H1 (cell line): ENCODE results near the gene SUGP2. TPM values are rescaled to one million over a fixed set of nuclear protein-coding genes. Genes with fewer than 3 reads are reported as not detected.
A peak's percentile ranks its signal among the peaks of the same experiment; 100 is the strongest.

Experiments used
- CTCF ChIA-PET: fragments of 300-600 bp; sonication (Branson Sonifier 250); formaldehyde crosslinking; loops from one replicate; lab custom pipeline; 2021; ENCODE audit not compliant: partially characterized antibody; lab: Charles Lee
- POLR2A ChIA-PET: fragments of 300-600 bp; sonication (Branson Sonifier 250); formaldehyde crosslinking; loops from one replicate; lab custom pipeline; 2021; ENCODE audit warnings: inconsistent platforms; ENCODE audit not compliant: partially characterized antibody; lab: Charles Lee
- DNase-seq, 2 experiments: peaks; one replicate each; pipeline versions ENCODE4 v3.0.0 to v3.0.0-alpha.2; 2010 to 2022; ENCODE audit warnings: low spot score in 2 of 2, low read depth in 1 of 2, mixed read lengths in 1 of 2
- FAIRE-seq: peaks from 2 replicates; lab custom pipeline; 2011; peaks lifted over from hg19 to GRCh38; lab: Jason Lieb, UNC
- H2AFZ ChIP-seq: 2 replicates; pipeline ENCODE4 v1.8.1; 2012; ENCODE audit warnings: low read length, inconsistent platforms
- H2AK5ac ChIP-seq: 2 replicates; pipeline ENCODE4 v1.6.1; 2013; ENCODE audit warnings: low read depth, low read length
- H2BK120ac ChIP-seq: replicated peaks from 2 replicates; pipeline ENCODE3; 2013; ENCODE audit warnings: low read depth, low read length, inconsistent platforms
- H2BK12ac ChIP-seq: 2 replicates; pipeline ENCODE4 v1.6.1; 2013; ENCODE audit warnings: low read depth, low read length
- H2BK15ac ChIP-seq: 2 replicates; pipeline ENCODE4 v1.6.1; 2013; ENCODE audit warnings: low read length
- H2BK20ac ChIP-seq: 2 replicates; pipeline ENCODE4 v1.6.1; 2013; ENCODE audit warnings: low read length
- H2BK5ac ChIP-seq: 2 replicates; pipeline ENCODE4 v1.6.1; 2013; ENCODE audit warnings: low read depth, low read length
- H3K14ac ChIP-seq: 2 replicates; pipeline ENCODE4 v1.6.1; 2013; ENCODE audit warnings: inconsistent platforms; ENCODE audit not compliant: insufficient read length
- H3K18ac ChIP-seq: 2 replicates; pipeline ENCODE4 v1.6.1; 2013; ENCODE audit warnings: low read length; ENCODE audit errors: extremely low read depth
- H3K23ac ChIP-seq: 2 replicates; pipeline ENCODE4 v1.6.1; 2013; ENCODE audit warnings: inconsistent platforms; ENCODE audit not compliant: insufficient read length
- H3K23me2 ChIP-seq: 2 replicates; pipeline ENCODE4 v1.6.1; 2013; ENCODE audit warnings: low read depth, low read length
- H3K27ac ChIP-seq: 2 replicates; pipeline ENCODE4 v1.6.1; 2011; ENCODE audit warnings: low read depth, low read length, inconsistent platforms
- H3K27me3 ChIP-seq, 4 experiments: replicated peaks in 1 of 4; 1 replicate in 1 of 4; 2 replicates in 3 of 4; pipeline versions ENCODE4 v1.6.1 to v1.8.1; 2011 to 2013; ENCODE audit warnings: low read length in 3 of 4, mild to moderate bottlenecking in 3 of 4, inconsistent platforms in 2 of 4, mixed read lengths in 2 of 4, moderate library complexity in 1 of 4; ENCODE audit not compliant: control insufficient read depth in 3 of 4, insufficient read depth in 3 of 4; ENCODE audit errors: extremely low read depth in 1 of 4
- H3K36me3 ChIP-seq, 4 experiments: 2 replicates each; pipeline versions ENCODE4 v1.6.1 to v1.8.1; 2011 to 2013; ENCODE audit warnings: mild to moderate bottlenecking in 4 of 4, low read length in 3 of 4, moderate library complexity in 2 of 4, control low read depth in 1 of 4, inconsistent platforms in 1 of 4; ENCODE audit not compliant: insufficient read depth in 4 of 4, control insufficient read depth in 2 of 4
- H3K4ac ChIP-seq: replicated peaks from 2 replicates; pipeline ENCODE3; 2013; ENCODE audit warnings: low read length, low read depth, mixed read lengths, inconsistent platforms; ENCODE audit not compliant: insufficient read length
- H3K4me1 ChIP-seq, 4 experiments: replicated peaks in 1 of 4; 1 replicate in 1 of 4; 2 replicates in 3 of 4; pipeline versions ENCODE4 v1.6.1 to v1.8.1; 2011 to 2013; ENCODE audit warnings: low read length in 3 of 4, inconsistent platforms in 2 of 4, mixed read lengths in 1 of 4; ENCODE audit not compliant: insufficient read depth in 4 of 4, control insufficient read depth in 3 of 4
- H3K4me2 ChIP-seq, 2 experiments: 2 replicates each; pipeline versions ENCODE4 v1.6.1 to v1.8.1; 2011 to 2013; ENCODE audit warnings: low read depth in 2 of 2, low read length in 2 of 2, control low read depth in 1 of 2, inconsistent platforms in 1 of 2, mild to moderate bottlenecking in 1 of 2; ENCODE audit not compliant: insufficient read depth in 1 of 2
- H3K4me3 ChIP-seq, 4 experiments: fragments of 200-600, 300-600 bp in 1 of 4; sonication (generic), shearing (Covaris generic), sonication (Bioruptor Twin) in 1 of 4; 2 replicates each; pipeline versions ENCODE4 v1.5.1 to v1.8.1; 2011 to 2016; ENCODE audit warnings: low read length in 4 of 4, low read depth in 3 of 4, control low read depth in 2 of 4, inconsistent platforms in 2 of 4, mild to moderate bottlenecking in 2 of 4, mixed read lengths in 1 of 4, moderate library complexity in 1 of 4; ENCODE audit not compliant: insufficient read depth in 2 of 4; ENCODE audit errors: extremely low read depth in 1 of 4
- H3K56ac ChIP-seq: replicated peaks from 2 replicates; pipeline ENCODE3; 2013; ENCODE audit warnings: low read depth, mild to moderate bottlenecking, mixed read lengths, low read length, inconsistent platforms; ENCODE audit not compliant: insufficient read length
- H3K79me1 ChIP-seq: 2 replicates; pipeline ENCODE4 v1.6.1; 2013; ENCODE audit warnings: low read depth, low read length, control low read depth
- H3K79me2 ChIP-seq, 2 experiments: 2 replicates each; pipeline versions ENCODE4 v1.6.1 to v1.8.1; 2012 to 2013; ENCODE audit warnings: low read length in 2 of 2, mild to moderate bottlenecking in 2 of 2, inconsistent platforms in 1 of 2; ENCODE audit not compliant: insufficient read depth in 2 of 2, control insufficient read depth in 1 of 2
- H3K9ac ChIP-seq, 4 experiments: replicated peaks in 1 of 4; 1 replicate in 1 of 4; 2 replicates in 3 of 4; pipeline versions ENCODE4 v1.6.1 to v1.8.1; 2011 to 2013; ENCODE audit warnings: low read depth in 3 of 4, low read length in 3 of 4, control low read depth in 2 of 4, mild to moderate bottlenecking in 2 of 4, moderate library complexity in 2 of 4, inconsistent platforms in 1 of 4; ENCODE audit errors: extremely low read depth in 1 of 4
- H3K9me3 ChIP-seq, 2 experiments: 2 replicates each; pipeline versions ENCODE4 v1.6.1 to v1.8.1; 2012 to 2013; ENCODE audit warnings: mild to moderate bottlenecking in 2 of 2, moderate library complexity in 2 of 2, control low read depth in 1 of 2, inconsistent platforms in 1 of 2, low read depth in 1 of 2, low read length in 1 of 2, mixed read lengths in 1 of 2; ENCODE audit not compliant: insufficient read depth in 2 of 2
- H4K20me1 ChIP-seq, 2 experiments: replicated peaks in 1 of 2; 2 replicates each; pipeline versions ENCODE3 to v1.8.1; 2011 to 2013; ENCODE audit warnings: inconsistent platforms in 2 of 2, low read length in 2 of 2, mild to moderate bottlenecking in 1 of 2; ENCODE audit not compliant: insufficient read depth in 2 of 2, control insufficient read depth in 1 of 2
- H4K5ac ChIP-seq: 2 replicates; pipeline ENCODE4 v1.6.1; 2013; ENCODE audit warnings: low read length, low read depth, mixed read lengths, inconsistent platforms; ENCODE audit not compliant: insufficient read length
- H4K8ac ChIP-seq: 2 replicates; pipeline ENCODE4 v1.8.0; 2013; ENCODE audit warnings: mild to moderate bottlenecking, moderate library complexity, low read length, inconsistent platforms; ENCODE audit not compliant: insufficient read depth; ENCODE audit errors: extremely low read depth
- H4K91ac ChIP-seq: replicated peaks from 2 replicates; pipeline ENCODE3; 2013; ENCODE audit warnings: low read length, mixed read lengths, inconsistent platforms; ENCODE audit not compliant: insufficient read length
- GTF2F1 ChIP-seq: IDR thresholded peaks from 2 replicates; pipeline ENCODE4 v1.6.1; 2012; ENCODE audit warnings: low read depth, low read length, improper control_type of control experiment, borderline replicate concordance
- WGBS, 2 experiments: shearing (Covaris generic) in 1 of 2; methylation state at CpG; one replicate each; pipeline versions ENCODE4 v1.1.6 to v1.1.7; 2013 to 2015; ENCODE audit warnings: low lambda C conversion rate in 2 of 2, mixed read lengths in 2 of 2, inconsistent platforms in 1 of 2, low coverage in 1 of 2, missing lambda C conversion rate in 1 of 2; ENCODE audit not compliant: insufficient replicate concordance in 2 of 2, insufficient coverage in 1 of 2, insufficient read length in 1 of 2; ENCODE audit errors: extremely low coverage in 1 of 2, missing lambda C conversion rate in 1 of 2; 5-methylcytosine and 5-hydroxymethylcytosine counted together
- polyA plus RNA-seq, 7 experiments: library from polyadenylated mRNA; depleted of rRNA in 3 of 7; stranded (reverse) in 5 of 7; unstranded in 2 of 7; fragments of >200 nt in 5 of 7; fragments of 200-250 nt in 2 of 7; gene quantifications; 1 replicate in 5 of 7; 2 replicates in 1 of 7; 4 replicates in 1 of 7; pipeline versions ENCODE4 v1.2.1 to v1.2.3, GENCODE V29; 2011 to 2013; ENCODE audit warnings: missing spikeins in 2 of 7, mixed read lengths in 2 of 7
- total RNA-seq: library from RNA; stranded (reverse); fragmentation: NEBNext Ultra II Directional; extraction: Animal tissue kit (Norgen Biotek cat#: 25700); gene quantifications from 2 replicates; pipeline ENCODE4 v1.2.1, GENCODE V29; 2021
- TF ChIP-seq, protein P1 (sequence below), 3 experiments: IDR thresholded peaks; 1 replicate in 2 of 3; 2 replicates in 1 of 3; pipeline versions ENCODE4 v1.5.1 to v1.6.1; 2011; ENCODE audit warnings: low read length in 3 of 3, mild to moderate bottlenecking in 3 of 3, inconsistent platforms in 2 of 3, low read depth in 1 of 3, moderate library complexity in 1 of 3; ENCODE audit not compliant: insufficient read depth in 1 of 3; ENCODE audit errors: control extremely low read depth in 1 of 3

Gene SUGP2
- total and polyA plus RNA-seq, 2 of the 8 experiments (the other 6 are each of a cell fraction or from before 2014, with no cell fraction given): 57.7 to 114 TPM

DNA sequence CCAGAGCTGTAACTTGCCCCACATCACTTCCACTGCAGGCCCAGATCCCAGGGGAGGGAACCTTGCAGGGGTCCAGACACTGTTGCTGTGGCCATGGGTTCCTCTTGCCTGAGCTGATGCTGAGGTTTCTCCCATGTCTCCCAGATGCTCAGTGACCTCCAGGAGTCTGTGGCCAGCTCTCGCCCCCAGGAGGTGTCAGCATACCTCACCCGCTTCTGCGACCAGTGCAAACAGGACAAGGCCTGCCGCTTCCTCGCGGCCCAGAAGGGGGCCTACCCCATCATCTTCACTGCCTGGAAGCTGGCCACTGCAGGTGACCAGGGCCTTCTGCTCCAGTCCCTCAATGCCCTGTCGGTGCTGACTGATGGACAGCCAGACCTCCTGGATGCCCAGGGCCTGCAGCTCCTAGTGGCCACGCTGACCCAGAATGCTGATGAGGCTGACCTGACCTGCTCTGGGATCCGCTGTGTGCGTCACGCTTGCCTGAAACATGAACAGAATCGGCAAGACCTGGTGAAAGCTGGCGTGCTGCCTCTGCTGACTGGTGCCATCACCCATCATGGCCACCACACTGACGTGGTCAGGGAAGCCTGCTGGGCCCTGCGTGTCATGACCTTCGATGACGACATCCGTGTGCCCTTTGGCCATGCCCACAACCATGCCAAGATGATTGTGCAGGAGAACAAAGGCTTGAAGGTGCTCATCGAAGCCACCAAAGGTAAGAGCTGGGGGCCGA is 18.3 kb upstream of the SUGP2 start:
- no peak overlapping the region for H3K4ac ChIP-seq
- peak overlapping the region; percentile 23 for H4K8ac ChIP-seq
- TF ChIP-seq GTF2F1: no peak
- TF ChIP-seq, protein P1, sequence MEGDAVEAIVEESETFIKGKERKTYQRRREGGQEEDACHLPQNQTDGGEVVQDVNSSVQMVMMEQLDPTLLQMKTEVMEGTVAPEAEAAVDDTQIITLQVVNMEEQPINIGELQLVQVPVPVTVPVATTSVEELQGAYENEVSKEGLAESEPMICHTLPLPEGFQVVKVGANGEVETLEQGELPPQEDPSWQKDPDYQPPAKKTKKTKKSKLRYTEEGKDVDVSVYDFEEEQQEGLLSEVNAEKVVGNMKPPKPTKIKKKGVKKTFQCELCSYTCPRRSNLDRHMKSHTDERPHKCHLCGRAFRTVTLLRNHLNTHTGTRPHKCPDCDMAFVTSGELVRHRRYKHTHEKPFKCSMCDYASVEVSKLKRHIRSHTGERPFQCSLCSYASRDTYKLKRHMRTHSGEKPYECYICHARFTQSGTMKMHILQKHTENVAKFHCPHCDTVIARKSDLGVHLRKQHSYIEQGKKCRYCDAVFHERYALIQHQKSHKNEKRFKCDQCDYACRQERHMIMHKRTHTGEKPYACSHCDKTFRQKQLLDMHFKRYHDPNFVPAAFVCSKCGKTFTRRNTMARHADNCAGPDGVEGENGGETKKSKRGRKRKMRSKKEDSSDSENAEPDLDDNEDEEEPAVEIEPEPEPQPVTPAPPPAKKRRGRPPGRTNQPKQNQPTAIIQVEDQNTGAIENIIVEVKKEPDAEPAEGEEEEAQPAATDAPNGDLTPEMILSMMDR (IDR thresholded peaks at IDR 0.05; ENCODE audit: control extremely low read depth in 1 of 3, insufficient read depth in 1 of 3, low read depth in 1 of 3, low read length in 3 of 3): peak; percentile 14 to 27 (median 19); a peak in 3 of 4 replicates
- no peak overlapping the region for H3K4me2 ChIP-seq
- H3K79me1 ChIP-seq: peaks cover 4% of the 10 kb centered on the region; the same call in 1 of the 2 replicates
- no peak overlapping the region for H2BK12ac ChIP-seq
- no peak overlapping the region for H2AFZ ChIP-seq
- no peak overlapping the region for H3K4me3 ChIP-seq
- no peaks in the 10 kb centered on the region for H3K9me3 ChIP-seq
- no peak overlapping the region for H3K9ac ChIP-seq
- H3K36me3 ChIP-seq: peaks cover 18 to 42% (median 37%) of the 10 kb centered on the region in 4 experiments
- no peak overlapping the region for H2BK20ac ChIP-seq
- H3K27ac ChIP-seq: no peak overlapping the region
- no peak overlapping the region for H2BK120ac ChIP-seq
- peaks cover 13 to 22% of the 10 kb centered on the region in 2 experiments for H4K20me1 ChIP-seq
- POLR2A ChIA-PET: interaction anchor here (0.6 to 2.9 kb wide), 7 partner anchors 11 to 189 kb away, joined by 3 to 14 read pairs (median 3); partner anchors contain the start of gene SLC25A42
- H3K79me2 ChIP-seq: no peaks in the 10 kb centered on the region
- H3K23me2 ChIP-seq: no peaks in the 10 kb centered on the region
- no peak overlapping the region for H2AK5ac ChIP-seq
- H3K14ac ChIP-seq: no peak overlapping the region
- H3K4me1 ChIP-seq: no peaks in the 10 kb centered on the region
- WGBS, 2 experiments: 94% methylated on average over 20 of the region's 20 CpGs; no CpG with 5 or more reads in 1 of the 2 experiments
- no peak overlapping the region for H4K91ac ChIP-seq
- CTCF ChIA-PET: interaction anchor here (0.6 to 6.8 kb wide), 21 partner anchors 9 to 177 kb away, joined by 3 to 58 read pairs (median 11); partner anchors contain the start of gene MEF2B
- no peak overlapping the region for H2BK15ac ChIP-seq
- DNase-seq (no peak), FAIRE-seq (no peak)
- no peaks in the 10 kb centered on the region; a peak in 1 of 7 replicates for H3K27me3 ChIP-seq
- no peak overlapping the region for H4K5ac ChIP-seq
- no peak overlapping the region for H3K18ac ChIP-seq
- H2BK5ac ChIP-seq: no peak overlapping the region
- no peak overlapping the region for H3K23ac ChIP-seq
- no peak overlapping the region for H3K56ac ChIP-seq
